Activated CD4-positive, alpha-beta T cell treated with anti-CD3 and anti-CD28 coated beads, Interleukin-2, Interleukin-6, amounts not matched to agents 100 ng/mL and 50 ng/mL, durations not matched to agents 16 hours and 8 hours (primary cell): Measurements from ENCODE around the gene ACAP1.

Experiments
- DNase-seq: peaks from one replicate; pipeline ENCODE4 v3.0.0-alpha.2; 2020

Gene ACAP1

DNA sequence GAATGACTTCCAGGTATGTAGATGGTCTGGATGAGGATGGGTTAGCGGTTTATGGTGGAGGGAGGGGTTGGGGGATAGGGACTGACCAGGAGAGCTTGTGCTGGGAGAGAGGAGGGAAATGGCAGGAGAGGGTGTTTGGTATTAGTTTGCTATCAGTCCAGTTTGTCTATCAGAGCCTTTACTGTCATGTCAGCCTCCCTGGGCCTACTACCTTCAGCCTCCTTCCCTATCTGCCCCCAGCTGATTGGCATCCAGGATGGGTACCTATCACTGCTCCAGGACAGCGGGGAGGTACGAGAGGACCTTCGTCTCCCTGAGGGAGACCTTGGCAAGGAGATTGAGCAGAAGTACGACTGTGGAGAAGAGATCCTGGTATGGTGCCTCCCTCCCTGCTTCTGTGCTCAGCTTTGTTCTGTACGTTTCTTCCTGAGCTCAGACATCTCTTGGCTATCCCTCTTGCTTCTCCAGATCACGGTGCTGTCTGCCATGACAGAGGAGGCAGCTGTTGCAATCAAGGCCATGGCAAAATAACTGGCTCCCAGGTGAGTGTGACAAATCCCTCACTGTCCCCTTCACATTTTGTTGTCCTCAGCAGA, 25.1 kb upstream of the ACAP1 start:
- DNase-seq = no peak

- DNase-seq = no peak
Measured at GRCh38 chr17:7312432-7313087, 23.8 kb upstream of the ACAP1 start.

DNA sequence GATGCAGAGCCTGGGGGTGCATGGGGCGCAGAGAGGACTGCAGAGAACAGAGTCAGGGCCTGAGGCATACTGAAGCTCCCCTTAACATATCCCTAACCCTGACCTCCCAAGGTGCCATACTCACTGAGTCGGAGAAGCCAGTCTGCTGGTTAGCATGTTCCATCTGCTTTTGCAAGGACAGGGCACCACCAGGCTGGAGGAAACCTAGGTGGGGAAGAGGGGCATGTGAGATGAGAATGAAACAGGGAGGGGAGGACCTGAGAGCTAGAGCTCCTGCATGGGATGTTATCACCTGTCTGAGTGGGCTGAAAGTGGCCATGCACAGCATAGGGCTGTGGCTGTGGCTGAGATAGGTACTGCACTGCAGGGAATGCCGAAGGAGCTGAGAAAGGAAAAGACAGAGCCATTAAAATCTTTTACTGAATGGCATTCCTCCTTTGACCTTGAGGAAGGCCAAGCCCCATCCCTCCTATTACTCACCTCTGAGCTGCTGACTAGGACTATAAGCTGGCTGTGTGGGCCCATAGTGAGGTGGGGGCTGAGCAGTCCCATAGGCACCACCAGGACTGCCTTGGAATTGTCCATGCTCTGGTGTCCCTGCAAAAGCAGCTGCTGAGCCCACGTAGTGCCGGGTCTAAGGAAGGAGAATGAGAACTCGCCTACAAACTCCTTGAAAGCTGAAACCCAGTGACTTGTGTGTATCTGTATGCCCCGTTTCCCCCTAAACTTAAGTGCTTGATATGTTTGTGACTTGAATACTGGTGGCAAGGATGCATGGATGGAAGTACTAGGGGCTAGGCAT, 23.0 kb upstream of the ACAP1 start:
- peak; percentile 39 for DNase-seq

GRCh38 chr17:7313890-7314718, 22.2 kb upstream of the ACAP1 start:
- peak; percentile 39 for DNase-seq

GRCh38 chr17:7314719-7315569, 21.4 kb upstream of the ACAP1 start, which contains the start of gene GPS2:
Gene GPS2, minus strand, starts transcription at chr17:7315360. Its CDS starts 308 bp downstream, at chr17:7315052.
- DNase-seq = peak; percentile 95

GRCh38 chr17:7315570-7316235, 20.6 kb upstream of the ACAP1 start:
- no peak for DNase-seq

GRCh38 chr17:7317161-7317803, 19.0 kb upstream of the ACAP1 start:
- no peak for DNase-seq

DNA sequence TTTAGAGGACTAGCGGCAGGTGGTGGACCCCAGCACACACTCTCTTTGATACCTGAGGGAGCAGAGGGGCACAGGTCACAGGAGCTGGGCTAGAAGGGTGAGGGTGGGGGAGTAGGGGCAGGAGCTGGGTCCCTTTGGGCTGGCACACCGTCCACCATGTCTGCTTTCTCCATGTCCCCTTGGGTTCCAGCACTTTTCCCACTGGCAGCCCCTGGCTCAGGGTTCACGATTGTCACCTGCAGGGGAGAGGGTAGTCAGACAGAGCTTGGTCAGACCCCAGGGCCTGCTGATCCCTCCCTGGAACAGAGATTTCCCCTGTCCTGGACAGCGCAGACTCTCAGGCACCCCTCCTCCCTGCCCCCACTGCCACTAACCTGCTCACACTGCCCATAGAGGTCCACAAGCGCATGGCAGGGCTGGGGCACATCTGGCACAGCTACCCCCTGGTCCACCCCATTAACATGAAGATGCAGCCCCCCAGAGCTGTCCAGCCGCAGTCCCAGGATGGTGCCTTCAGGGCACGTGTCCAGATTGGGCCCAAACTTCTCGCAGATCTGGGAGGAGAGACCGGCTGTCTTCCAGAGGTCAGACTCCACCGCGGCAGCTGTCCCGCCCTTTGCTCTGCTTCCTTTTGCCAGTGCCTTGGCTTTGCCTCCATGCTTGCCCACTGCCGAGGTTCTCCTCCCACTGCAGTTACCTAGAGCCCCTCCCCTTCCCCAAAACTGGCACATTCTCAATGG, 18.0 kb upstream of the ACAP1 start:
- DNase-seq = no peak

DNA sequence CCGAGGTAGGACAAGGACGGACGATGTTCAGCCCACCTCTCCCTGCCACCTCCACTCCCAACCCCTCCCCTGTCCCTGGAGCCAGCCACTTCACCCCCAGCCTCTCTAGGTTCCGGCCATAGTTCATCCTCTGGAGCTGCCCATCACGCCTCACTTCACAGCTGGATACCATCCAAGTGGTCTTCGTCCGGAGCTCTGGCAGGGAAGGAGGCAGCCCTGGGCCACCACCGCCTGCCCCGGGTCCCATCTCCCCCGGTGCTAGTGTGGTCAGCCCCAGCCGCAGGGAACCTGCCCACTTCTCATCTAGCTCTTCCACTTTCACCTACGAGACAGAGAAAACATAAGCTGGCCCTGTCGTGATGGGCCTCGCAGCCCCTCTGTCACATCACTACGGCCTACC, 14.9 kb upstream of the ACAP1 start:
- no peak for DNase-seq

DNA sequence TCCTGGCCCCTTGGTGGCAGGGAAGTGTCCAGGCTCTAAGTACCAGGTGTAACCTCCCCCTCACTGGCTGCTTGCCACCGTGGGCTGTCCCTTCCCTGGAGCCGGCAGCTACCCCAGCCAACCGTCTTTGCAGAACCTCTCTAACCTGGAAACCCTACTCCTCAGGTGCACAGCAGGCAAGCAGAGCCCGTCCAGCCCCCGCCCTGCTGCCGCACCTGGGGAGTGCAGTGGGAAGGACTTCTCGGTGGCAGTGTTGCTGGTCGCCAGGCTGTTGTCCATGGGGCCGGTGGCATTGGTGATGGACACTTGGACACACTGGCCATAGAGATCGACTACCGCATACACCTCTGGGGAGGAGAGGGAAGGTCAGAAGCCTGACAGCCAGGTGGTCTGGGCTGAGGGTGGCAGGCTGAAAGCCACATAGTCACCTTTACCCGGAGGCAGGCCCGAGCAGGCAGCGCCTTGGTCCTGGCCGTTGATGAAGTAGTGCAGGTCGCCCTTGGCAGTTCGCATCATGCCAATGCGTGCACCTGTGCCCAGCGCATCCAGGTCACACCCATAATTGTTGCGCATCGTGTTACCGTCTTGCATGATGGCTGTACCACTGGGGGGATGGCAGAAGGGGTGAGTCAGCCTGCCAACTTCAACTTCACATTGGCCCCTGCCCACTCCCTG, 13.7 kb upstream of the ACAP1 start:
- no peak for DNase-seq

- DNase-seq = peak; percentile 73
Measured at GRCh38 chr17:7323731-7324437, 12.4 kb upstream of the ACAP1 start.

- DNase-seq = no peak
Measured at GRCh38 chr17:7324438-7324779, 11.9 kb upstream of the ACAP1 start.

- DNase-seq = no peak
Measured at GRCh38 chr17:7325031-7325528, 11.2 kb upstream of the ACAP1 start.

DNA sequence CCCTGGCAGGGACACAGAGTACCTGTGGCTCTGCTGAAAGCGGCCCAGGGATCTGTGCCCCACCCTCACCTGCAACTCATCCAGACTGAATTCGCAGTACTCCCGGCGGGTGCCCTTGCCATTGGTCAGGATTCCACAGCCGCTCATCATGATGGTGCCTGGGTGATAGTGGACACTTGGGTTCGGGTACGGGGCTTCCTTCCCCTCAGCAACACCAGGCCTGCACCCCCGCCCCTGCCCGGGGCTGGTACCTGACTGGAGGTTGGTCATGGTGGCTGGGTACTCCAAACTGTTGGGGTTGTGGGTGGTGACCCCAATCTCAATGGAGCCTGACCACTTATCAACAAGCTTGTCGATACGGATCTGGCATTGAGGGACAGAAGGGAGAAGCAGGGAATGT, 10.1 kb upstream of the ACAP1 start:
- no peak for DNase-seq

DNA sequence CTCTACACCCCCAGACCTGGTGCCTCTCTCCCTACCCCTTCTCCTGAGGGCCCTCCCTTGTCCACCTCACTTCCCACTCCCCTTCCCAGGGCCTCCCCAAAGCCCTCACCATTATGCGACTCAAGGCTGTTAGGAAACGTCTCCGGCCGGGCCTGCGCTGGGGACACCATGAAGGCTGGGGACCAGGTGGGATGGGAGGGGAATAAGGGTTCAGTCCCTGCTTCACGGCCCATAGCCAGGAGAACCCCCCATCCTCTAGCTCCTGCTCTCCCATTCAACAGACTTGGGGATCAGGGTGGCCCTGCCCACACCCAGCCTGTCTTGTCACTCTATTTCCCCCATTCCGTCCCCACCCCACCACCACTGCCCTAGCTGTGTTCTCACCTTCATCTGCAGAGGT, 9.3 kb upstream of the ACAP1 start:
- DNase-seq = no peak

DNA sequence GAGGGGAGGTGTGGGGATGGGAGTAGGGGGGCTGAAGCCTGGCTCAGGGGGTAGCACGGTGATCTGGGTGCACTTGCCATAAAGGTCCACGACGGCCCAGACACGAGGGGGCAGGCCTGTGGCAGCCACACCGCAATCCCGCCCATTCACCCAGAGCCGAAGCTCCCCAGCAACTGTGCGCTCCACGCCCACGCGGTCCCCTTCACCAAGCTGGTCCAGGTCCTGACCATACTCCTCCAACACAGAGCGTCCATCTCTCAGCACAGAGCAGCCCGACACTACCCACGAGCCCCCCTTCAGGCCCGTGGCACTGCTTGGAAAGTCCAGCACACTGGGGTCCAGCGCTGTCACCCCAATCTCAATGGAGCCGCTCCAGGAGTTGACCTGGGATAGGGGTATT, 8.8 kb upstream of the ACAP1 start:
- DNase-seq = no peak

- no peak for DNase-seq
Measured at GRCh38 chr17:7328009-7328408, 8.3 kb upstream of the ACAP1 start.

DNA sequence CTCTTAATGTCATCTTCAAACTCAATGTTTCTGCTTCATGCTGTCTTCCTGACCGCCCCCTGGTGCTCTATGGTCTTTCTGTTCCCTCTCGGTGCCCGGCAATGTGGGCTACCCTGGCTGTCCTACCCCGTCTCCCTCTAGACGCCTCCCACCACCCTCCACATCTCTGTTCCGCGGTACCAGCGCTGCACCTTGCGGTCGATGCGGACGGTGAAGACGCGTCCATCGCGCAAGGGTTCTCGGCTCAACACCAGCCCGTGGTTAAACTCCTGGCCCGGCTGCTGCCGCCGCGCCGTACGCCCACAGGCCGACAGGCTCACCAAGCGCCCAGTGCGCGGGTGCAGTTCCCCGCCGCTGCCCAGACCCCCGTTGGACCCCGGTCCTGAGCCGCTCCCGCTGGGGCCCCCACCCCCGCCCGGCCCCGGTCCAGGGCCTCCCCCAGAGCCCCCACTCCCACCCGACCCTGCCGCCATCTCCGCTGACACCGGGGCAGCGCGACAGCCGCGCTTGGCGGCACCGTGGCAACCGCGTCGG, 7.4 kb upstream of the ACAP1 start, which contains the start of gene NEURL4:
Gene NEURL4 (minus strand): TSS at position 496 of the 534 bp plus-strand sequence. CDS start 23 bp downstream, at position 473.
- DNase-seq = peak; percentile 41
